Activated T-cell treated with anti-CD3 and anti-CD28 coated beads, Interleukin-2, amount 50 U/mL, for 72 hours (primary cell): ENCODE results near the gene FADS6. TPM values are rescaled to one million over a fixed set of nuclear protein-coding genes. Genes with fewer than 3 reads are reported as not detected.

ENCODE experiments used
- ATAC-seq, 2 donors: fragments of 150-1000 bp; cut with Tn5 transposase; replicated peaks in 1 of 2; 2 replicates each; pipeline ENCODE4 v1.10.0; 2021; ENCODE audit warnings: moderate library complexity in 2 of 2, mild to moderate bottlenecking in 1 of 2
- DNase-seq, 2 donors: peaks; one replicate each; pipeline ENCODE4 v3.0.0; 2021 to 2022; ENCODE audit warnings: mixed read lengths in 1 of 2
- H3K27ac Mint-ChIP-seq: one replicate; pipeline ENCODE4 v1.8.0; 2022; ENCODE audit warnings: mild to moderate bottlenecking, moderate library complexity, mixed read lengths
- H3K27me3 Mint-ChIP-seq: one replicate; pipeline ENCODE4 v1.8.0; 2022; ENCODE audit warnings: low read depth, mixed read lengths
- H3K36me3 Mint-ChIP-seq, 2 donors: one replicate each; pipeline ENCODE4 v1.8.0; 2022; ENCODE audit warnings: mixed read lengths in 2 of 2, mild to moderate bottlenecking in 1 of 2; ENCODE audit not compliant: insufficient read depth in 2 of 2
- H3K4me1 Mint-ChIP-seq: one replicate; pipeline ENCODE4 v1.8.0; 2022; ENCODE audit warnings: low read depth, mixed read lengths
- H3K4me3 Mint-ChIP-seq, 2 donors: one replicate each; pipeline ENCODE4 v1.8.0; 2022; ENCODE audit warnings: mild to moderate bottlenecking in 2 of 2, mixed read lengths in 2 of 2, moderate library complexity in 2 of 2
- H3K9me3 Mint-ChIP-seq, 2 donors: one replicate each; pipeline ENCODE4 v1.8.0; 2022; ENCODE audit warnings: mixed read lengths in 2 of 2
- total RNA-seq, 2 donors: library from RNA; stranded (reverse); gene quantifications; one replicate each; pipeline ENCODE4 v1.2.3, GENCODE V29; 2022

The FADS6 gene
- total RNA-seq, 2 donors from 2014 or later = not detected

DNA sequence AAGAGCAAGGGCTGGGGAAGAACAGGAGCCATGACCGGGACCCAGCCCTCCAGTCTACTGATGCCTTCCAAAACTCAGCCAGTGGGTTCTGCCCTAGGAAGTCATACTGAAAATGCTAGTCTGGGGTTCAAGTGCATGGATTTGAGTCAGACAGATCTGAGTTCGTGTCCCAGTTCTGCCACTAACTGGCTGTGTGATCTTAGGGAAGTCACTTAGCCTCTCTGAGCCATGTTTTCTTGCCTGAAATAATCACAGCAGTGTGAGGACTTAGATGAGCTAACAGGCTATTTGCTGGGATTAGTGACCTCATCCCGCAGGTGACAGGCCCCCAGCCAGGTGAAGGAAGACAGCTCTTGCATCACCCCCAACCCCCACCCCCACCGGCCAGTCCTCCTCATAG, 38.1 kb downstream of the FADS6 start:
- Mint-ChIP-seq H3K27me3 (peaks cover 81% of the 10 kb centered on the region), H3K36me3 (no peaks in the 10 kb centered on the region)
- ATAC-seq = no peak

DNA sequence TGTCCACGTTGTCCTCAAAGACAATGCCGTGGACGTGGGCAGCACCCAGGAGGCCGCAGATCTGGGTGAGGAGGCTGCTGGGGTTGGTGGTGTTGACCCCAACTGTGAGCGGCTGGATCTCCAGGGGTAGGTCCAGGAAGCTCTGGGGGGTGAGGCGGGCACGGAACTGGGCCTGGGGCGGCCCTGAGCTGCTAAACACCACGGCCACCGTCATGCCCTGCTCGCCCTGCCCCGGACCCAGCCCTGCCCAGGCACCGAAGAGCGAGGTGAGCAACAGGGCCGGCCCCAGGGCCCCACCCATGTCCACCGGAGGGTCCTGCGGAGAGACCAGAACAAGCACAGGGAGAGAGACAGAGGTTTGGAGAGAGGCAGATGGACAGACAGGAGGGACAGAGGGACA, 38.6 kb downstream of the FADS6 start:
- H3K27me3 Mint-ChIP-seq = peaks cover 77% of the 10 kb centered on the region
- H3K4me1 Mint-ChIP-seq = peaks cover 9% of the 10 kb centered on the region
- H3K9me3 Mint-ChIP-seq = no peaks in the 10 kb centered on the region

More for the DNA sequence above, 38.1 kb downstream of the FADS6 start:
- Mint-ChIP-seq H3K9me3 (no peaks in the 10 kb centered on the region), H3K4me1 (peaks cover 9% of the 10 kb centered on the region), H3K27ac (no peak overlapping the region), H3K4me3 (no peak overlapping the region)
- DNase-seq = no peak

DNA sequence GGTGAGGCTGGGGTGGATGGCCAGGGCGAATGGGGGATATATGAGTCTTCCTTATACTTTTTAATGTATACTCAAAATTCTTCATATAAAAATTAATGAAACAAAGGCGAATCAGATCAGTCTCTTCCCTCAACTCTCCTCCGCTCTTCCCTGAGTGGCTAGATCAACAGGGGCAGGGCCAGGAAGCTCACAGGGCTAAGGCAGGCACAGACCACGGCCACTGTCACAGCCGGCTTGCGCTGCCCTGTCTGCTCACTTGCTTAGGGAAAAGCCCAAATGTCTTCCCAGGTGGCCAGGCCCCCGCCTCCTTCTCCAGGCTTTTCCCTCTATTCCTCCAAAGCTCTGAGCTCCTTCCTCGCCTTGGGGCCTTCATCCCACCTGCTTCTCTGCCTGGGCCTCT, 39.8 kb downstream of the FADS6 start:
- Mint-ChIP-seq H3K4me3 (peak overlapping the region in 1 of 2 donors; percentile 78), H3K27ac (no peak overlapping the region), H3K36me3 (no peaks in the 10 kb centered on the region), H3K9me3 (no peaks in the 10 kb centered on the region), H3K4me1 (peaks cover 9% of the 10 kb centered on the region), H3K27me3 (peaks cover 70% of the 10 kb centered on the region)
- ATAC-seq (no peak), DNase-seq (no peak)

More for the DNA sequence above, 38.6 kb downstream of the FADS6 start:
- H3K36me3 Mint-ChIP-seq = no peaks in the 10 kb centered on the region
- no peak for DNase-seq
- no peak overlapping the region for H3K27ac Mint-ChIP-seq
- H3K4me3 Mint-ChIP-seq = no peak overlapping the region
- ATAC-seq = no peak

DNA sequence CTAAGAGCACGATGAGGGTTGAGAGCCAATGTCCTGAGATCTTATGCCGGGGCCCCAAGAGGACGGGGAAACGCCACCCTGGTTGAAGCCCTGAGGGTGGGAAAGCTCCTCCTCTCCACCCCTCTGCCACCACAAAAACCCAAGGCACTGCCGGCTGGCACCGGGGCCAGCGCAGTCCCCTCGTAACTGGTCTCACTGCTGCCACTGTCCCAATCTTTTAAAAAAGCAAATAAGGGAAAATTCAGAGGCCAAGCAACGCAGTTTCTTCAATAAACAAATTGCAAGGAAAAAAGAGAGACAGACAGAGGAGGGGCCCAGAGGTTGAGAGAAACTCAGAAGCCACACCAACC, 40.4 kb downstream of the FADS6 start:
- H3K4me1 Mint-ChIP-seq = peaks cover 9% of the 10 kb centered on the region
- H3K9me3 Mint-ChIP-seq = no peaks in the 10 kb centered on the region
- peaks cover 63% of the 10 kb centered on the region for H3K27me3 Mint-ChIP-seq
- H3K4me3 Mint-ChIP-seq = peak overlapping the region; percentile 78 to 88
- H3K36me3 Mint-ChIP-seq = no peaks in the 10 kb centered on the region
- ATAC-seq = peak in 1 of 2 donors; percentile 6
- DNase-seq = no peak
- no peak overlapping the region for H3K27ac Mint-ChIP-seq

DNA sequence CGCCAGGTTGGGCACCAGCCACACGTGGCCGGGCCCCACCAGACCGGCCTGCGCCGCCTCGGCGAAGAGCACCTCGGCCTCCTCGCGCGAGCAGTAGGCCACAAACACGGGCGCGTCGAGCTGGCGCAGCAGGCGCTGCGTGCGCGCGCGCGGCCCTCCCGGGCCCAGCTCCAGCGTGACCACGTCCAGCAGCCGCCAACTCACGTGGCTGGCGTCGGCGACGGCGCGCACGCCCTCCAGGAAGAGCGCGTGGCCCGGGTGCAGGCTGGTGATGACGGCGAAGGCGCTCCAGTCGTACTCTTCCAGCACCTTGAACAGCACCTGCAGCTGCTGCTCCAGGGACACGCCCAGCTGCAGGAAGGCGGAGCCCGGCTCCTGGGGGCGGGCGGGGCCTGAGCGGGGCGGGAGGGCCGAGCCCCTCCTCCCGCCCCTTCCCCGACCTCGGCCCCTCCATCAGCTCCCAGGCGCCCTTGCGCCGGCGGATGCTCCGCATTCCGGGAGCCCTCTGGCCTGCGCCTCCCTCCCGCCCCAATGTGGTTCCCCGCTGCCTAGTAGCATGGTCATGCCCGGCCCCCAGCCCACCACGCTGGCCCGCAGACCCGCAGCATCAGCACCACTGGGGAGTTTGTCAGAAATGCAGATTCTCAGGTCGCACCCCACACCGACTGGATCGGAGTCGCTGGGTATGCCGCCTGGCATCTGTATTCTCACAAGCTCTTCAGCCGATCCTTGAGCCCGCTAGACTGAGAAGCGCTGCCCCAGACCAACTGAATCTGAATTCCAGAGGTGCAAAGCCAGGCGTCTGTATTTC, 41.0 kb downstream of the FADS6 start:
- peak; percentile 74 to 89 for ATAC-seq
- no peaks in the 10 kb centered on the region for H3K36me3 Mint-ChIP-seq
- H3K4me1 Mint-ChIP-seq = peaks cover 9% of the 10 kb centered on the region
- peak; percentile 61 to 74 for DNase-seq
- H3K4me3 Mint-ChIP-seq = peak overlapping the region; percentile 78 to 88
- peaks cover 57% of the 10 kb centered on the region for H3K27me3 Mint-ChIP-seq
- no peaks in the 10 kb centered on the region for H3K9me3 Mint-ChIP-seq
- H3K27ac Mint-ChIP-seq = no peak overlapping the region

DNA sequence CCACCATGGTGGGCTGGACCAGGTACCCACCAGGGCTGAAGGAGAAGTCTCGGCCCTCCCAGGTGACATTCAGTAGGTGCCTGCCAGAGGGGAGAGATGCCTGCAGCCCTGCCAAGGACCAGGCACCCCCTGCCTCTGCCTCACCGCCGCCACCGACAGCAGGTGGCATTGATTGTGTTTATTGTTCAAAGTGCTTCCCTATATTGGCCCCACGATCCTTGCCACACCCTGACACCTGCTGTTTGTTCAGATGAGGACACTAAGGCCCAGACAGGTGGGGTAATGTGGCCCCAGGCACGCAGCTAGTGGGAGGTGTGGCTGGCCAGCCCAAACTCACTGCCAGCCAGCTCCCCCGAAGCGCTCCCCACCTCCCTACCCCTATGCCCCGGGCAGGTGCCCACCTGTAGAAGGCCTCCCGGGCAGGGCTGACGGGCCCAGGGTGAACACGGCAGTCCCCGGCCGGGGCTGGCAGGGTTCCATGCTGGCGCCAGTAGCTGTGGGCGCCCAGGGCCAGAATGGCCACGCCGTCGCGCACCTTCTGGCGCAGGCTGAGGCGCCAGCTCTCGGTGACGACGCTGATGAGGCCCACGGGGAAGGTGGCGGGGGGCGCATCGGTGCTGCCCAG, 41.7 kb downstream of the FADS6 start:
- Mint-ChIP-seq H3K27me3 (peaks cover 50% of the 10 kb centered on the region), H3K4me3 (no peak overlapping the region), H3K4me1 (peaks cover 9% of the 10 kb centered on the region), H3K36me3 (no peaks in the 10 kb centered on the region), H3K27ac (no peak overlapping the region), H3K9me3 (no peaks in the 10 kb centered on the region)
- DNase-seq (no peak), ATAC-seq (no peak)

DNA sequence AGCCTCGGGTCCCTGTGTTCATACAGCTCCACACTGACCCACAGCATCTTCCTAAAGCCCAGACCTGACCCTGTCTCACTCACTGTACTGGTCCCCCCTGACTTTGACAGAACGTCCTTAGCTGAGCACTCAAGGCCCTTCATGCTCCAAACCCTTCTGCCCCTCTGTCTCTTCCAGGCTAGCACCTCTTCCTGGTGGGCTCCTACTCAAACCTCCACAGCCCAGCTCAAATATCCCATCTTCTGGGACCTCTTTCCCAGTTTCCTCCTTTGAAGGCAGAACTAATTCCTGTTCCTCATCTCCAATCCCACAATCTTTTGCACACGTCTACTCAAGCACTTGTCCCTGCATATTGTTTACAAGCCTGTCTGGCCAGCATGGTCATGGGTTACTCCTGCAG, 42.5 kb downstream of the FADS6 start:
- Mint-ChIP-seq H3K9me3 (no peaks in the 10 kb centered on the region), H3K4me1 (peaks cover 9% of the 10 kb centered on the region), H3K27me3 (peaks cover 42% of the 10 kb centered on the region), H3K4me3 (no peak overlapping the region), H3K27ac (no peak overlapping the region), H3K36me3 (no peaks in the 10 kb centered on the region)
- DNase-seq = no peak
- ATAC-seq = no peak

DNA sequence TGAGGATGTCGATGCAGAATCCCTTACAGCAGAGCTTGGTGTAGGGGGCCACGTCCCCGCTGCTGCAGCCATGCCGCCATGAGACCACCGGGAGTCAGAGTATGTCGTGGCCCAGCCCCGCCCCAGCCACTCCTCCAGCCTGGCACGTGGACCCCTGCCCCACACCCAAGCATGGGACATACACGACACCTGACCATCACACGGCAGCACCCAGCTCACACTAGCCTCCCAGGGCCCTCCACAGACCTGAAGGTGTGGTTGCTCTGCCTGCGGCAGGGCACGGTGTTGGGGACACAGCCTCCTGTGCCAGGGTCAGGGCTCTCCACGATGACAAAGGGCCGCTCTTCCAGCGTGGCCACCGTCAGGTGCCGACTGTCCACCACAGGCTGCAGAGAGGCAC, 43.1 kb downstream of the FADS6 start:
- no peaks in the 10 kb centered on the region for H3K9me3 Mint-ChIP-seq
- H3K4me3 Mint-ChIP-seq = no peak overlapping the region
- no peak for ATAC-seq
- no peaks in the 10 kb centered on the region for H3K36me3 Mint-ChIP-seq
- H3K27ac Mint-ChIP-seq = no peak overlapping the region
- H3K27me3 Mint-ChIP-seq = peaks cover 37% of the 10 kb centered on the region
- no peak for DNase-seq
- peaks cover 9% of the 10 kb centered on the region for H3K4me1 Mint-ChIP-seq

DNA sequence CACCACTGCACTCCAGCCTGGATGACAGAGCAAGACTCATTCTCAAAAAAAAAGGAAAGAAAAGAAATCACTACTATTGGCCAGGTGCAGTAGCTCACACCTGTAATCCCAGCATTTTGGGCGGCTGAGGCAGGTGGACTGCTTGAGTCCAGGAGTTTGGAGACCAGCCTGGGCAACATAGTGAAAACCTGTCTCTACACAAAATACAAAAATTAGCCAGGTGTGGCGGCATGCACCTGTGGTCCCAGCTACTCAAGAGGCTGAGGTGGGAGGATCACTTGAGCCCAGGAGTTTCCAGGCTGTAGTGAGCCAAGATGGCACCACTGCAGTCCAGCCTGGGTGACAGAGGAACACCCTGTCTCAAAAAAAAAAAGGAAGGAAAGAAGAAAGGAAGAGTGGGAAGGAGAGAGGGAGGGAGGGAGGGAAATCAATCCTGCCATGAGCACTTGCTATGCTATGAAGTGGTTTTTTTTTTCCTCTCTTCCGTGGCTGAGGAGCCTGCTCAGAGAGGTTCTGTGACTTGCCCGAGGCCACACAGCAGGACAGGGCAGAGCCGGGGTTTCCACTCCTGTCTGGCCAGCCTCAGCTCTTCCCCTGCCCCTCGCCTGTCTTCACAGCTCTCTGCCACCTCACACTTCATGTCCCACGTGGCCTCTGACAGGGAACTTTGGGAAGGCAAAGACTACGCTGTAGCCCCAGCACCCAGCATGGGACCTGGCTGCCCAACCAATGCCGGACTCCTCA, 44.6 kb downstream of the FADS6 start:
- H3K27me3 Mint-ChIP-seq = peaks cover 28% of the 10 kb centered on the region
- H3K4me1 Mint-ChIP-seq = peaks cover 9% of the 10 kb centered on the region
- no peak overlapping the region for H3K4me3 Mint-ChIP-seq
- H3K36me3 Mint-ChIP-seq = no peaks in the 10 kb centered on the region
- DNase-seq (no peak), ATAC-seq (no peak)
- H3K27ac Mint-ChIP-seq = no peak overlapping the region
- H3K9me3 Mint-ChIP-seq = no peaks in the 10 kb centered on the region

DNA sequence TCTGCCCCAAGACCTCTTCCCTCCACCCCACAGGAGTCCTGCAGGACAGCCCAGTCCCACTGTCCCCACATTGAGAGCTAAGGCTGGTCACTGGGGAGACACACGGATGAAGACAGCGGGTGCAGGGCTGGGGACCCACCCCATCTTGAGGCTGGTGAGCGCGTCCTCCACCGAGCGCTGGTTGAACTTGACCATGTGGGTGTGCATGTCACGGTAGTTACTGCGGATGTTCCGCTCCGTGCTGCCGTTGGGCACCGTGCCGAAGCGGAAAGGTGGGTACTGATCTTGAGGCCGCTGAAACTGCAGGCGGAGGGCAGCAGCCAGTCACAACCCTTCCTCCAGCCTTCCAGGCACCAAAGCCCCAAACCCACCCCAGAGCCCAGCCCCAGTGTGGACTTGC, 46.8 kb downstream of the FADS6 start:
- H3K4me3 Mint-ChIP-seq = no peak overlapping the region
- DNase-seq (no peak), ATAC-seq (no peak)
- peaks cover under 1% of the 10 kb centered on the region for H3K4me1 Mint-ChIP-seq
- H3K27ac Mint-ChIP-seq = no peak overlapping the region
- H3K36me3 Mint-ChIP-seq = no peaks in the 10 kb centered on the region
- H3K27me3 Mint-ChIP-seq = peaks cover 20% of the 10 kb centered on the region
- H3K9me3 Mint-ChIP-seq = no peaks in the 10 kb centered on the region

DNA sequence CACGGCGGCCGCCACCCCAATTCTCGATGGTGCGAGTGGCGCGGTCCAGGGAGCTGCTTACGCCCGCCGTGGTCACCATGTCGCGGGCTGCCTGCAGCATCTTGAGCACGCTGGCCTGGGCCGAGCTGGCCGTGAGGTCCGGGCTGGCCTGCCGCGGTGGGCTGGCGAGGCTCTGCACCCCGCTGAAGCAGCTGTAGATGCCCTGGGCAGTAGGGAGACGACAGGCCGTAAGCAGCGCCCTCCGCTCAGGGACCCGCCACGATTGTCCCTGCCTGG, 50.1 kb downstream of the FADS6 start:
- H3K9me3 Mint-ChIP-seq = no peaks in the 10 kb centered on the region
- no peak overlapping the region for H3K27ac Mint-ChIP-seq
- peaks cover 22% of the 10 kb centered on the region for H3K4me1 Mint-ChIP-seq
- no peak overlapping the region for H3K4me3 Mint-ChIP-seq
- no peaks in the 10 kb centered on the region for H3K36me3 Mint-ChIP-seq
- ATAC-seq = no peak
- no peak for DNase-seq
- H3K27me3 Mint-ChIP-seq = peaks cover 17% of the 10 kb centered on the region

DNA sequence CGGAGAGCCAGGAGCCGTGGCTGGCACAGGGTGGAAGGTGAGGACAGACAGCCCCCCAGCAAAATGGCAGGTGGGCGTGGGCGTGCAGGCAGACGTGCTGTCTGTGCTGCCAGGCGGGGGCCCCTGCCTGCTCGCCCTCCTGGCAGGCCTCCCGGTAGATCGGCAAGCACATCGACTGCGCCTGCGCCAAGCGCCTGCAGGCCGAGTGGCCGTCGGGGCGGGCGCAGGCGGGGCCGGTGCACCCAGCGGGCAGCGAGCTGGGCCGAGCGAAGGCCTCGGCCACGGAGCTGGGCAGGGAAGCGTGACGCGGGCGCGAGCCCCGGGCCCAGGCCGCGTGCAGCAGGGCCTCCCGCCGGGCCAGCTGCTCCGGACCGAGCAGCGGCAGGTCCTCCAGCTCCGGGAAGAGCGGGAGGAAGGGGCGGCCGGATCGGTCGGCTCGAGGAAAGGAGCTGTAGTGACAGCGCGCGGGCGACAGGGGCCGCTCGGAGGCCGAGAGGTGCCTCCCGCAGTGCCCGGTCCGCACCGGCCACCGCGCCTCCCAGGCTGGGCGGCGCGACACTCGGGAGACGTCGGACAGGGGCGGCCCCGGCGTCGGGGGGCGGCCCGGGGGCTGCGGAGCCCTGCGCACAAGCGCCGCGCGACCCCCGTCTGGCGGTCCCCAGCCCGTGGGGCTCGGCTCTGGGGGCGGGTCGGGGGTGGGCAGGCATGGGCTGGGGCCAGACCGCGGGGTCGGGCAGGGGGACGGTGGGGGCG, 50.7 kb downstream of the FADS6 start:
- ATAC-seq (peak; percentile 62 to 73), DNase-seq (peak; percentile 48 to 52)
- Mint-ChIP-seq H3K27me3 (peaks cover 17% of the 10 kb centered on the region), H3K36me3 (no peaks in the 10 kb centered on the region), H3K4me1 (peaks cover 22% of the 10 kb centered on the region), H3K4me3 (no peak overlapping the region), H3K27ac (no peak overlapping the region), H3K9me3 (no peaks in the 10 kb centered on the region)

DNA sequence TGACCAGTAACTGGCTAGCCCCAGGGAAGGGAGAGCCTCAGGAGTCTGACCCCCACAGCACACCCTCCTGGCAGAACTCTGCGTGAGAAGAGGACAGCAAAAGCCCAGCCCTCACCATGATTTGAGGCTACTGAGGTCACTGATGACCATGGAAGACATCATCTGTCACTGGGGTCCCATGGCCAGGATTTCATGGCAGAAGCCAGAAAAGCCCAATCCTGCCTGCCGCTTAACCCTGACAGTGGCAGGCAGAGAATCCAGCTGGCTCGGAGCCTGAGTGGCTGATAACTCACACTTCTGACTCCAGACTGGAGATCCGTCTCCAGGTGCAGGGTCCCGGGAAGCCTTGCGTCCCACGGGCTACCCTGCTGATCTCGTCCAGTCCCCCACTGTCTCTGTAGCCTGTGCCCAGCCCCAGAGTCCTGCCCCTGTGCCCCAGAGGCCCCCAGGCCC, 51.3 kb downstream of the FADS6 start:
- Mint-ChIP-seq H3K4me3 (peak overlapping the region; percentile 32), H3K27me3 (peaks cover 17% of the 10 kb centered on the region), H3K27ac (no peak overlapping the region), H3K4me1 (peaks cover 22% of the 10 kb centered on the region), H3K9me3 (no peaks in the 10 kb centered on the region), H3K36me3 (no peaks in the 10 kb centered on the region)
- ATAC-seq = no peak
- DNase-seq = no peak
